Hepatocyte (in vitro differentiated cells): Measurements from ENCODE around the gene CD9.

Experiments used
- EZH2 ChIP-seq: fragments of 200-600 bp; sonication (generic); IDR thresholded peaks from 2 replicates; pipeline ENCODE4 v1.6.1; 2016; ENCODE audit warnings: antibody characterized with exemption, mild to moderate bottlenecking, borderline replicate concordance
- EZH2phosphoT487 ChIP-seq: fragments of 200-600 bp; sonication (generic); IDR thresholded peaks from one replicate; pipeline ENCODE4 v1.6.1; 2018; ENCODE audit warnings: antibody characterized with exemption, mild to moderate bottlenecking, low read depth, moderate library complexity; ENCODE audit not compliant: unreplicated experiment, severe bottlenecking
- TF ChIP-seq, protein P1 (sequence below): fragments of 200-600 bp; sonication (generic); IDR thresholded peaks from 2 replicates; pipeline ENCODE4 v1.5.1; 2016; ENCODE audit warnings: antibody characterized with exemption, mild to moderate bottlenecking; ENCODE audit not compliant: poor library complexity

DNA sequence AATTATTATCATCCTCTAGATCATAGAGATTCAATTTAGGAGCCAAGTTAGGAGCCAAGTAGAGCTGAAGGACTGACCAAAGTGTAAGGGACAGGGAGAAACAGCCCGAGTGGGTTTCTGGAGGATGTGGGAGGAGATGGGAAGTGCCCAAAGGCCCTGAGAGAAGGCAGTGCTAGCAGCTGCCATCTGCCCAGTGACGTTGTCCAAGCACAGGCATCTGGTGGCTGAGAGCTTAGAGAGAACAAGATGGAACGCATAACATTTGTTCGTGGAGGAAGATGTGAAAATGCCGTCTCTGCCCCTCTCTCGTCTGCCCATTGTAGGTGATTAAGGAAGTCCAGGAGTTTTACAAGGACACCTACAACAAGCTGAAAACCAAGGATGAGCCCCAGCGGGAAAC lies 34.7 kb downstream of the CD9 start:
- TF ChIP-seq, protein P1, sequence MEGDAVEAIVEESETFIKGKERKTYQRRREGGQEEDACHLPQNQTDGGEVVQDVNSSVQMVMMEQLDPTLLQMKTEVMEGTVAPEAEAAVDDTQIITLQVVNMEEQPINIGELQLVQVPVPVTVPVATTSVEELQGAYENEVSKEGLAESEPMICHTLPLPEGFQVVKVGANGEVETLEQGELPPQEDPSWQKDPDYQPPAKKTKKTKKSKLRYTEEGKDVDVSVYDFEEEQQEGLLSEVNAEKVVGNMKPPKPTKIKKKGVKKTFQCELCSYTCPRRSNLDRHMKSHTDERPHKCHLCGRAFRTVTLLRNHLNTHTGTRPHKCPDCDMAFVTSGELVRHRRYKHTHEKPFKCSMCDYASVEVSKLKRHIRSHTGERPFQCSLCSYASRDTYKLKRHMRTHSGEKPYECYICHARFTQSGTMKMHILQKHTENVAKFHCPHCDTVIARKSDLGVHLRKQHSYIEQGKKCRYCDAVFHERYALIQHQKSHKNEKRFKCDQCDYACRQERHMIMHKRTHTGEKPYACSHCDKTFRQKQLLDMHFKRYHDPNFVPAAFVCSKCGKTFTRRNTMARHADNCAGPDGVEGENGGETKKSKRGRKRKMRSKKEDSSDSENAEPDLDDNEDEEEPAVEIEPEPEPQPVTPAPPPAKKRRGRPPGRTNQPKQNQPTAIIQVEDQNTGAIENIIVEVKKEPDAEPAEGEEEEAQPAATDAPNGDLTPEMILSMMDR = no peak
- TF ChIP-seq EZH2phosphoT487 = no peak
- no peak for TF ChIP-seq EZH2
